LNCAP (cell line): ENCODE measurements around the gene KCP.

ENCODE experiments used
- TF ChIP-seq, protein P1 (sequence below): fragments of 450-650 bp; IDR thresholded peaks from 2 replicates; pipeline ENCODE4 v1.5.1; 2017; ENCODE audit warnings: mild to moderate bottlenecking

Gene KCP

DNA sequence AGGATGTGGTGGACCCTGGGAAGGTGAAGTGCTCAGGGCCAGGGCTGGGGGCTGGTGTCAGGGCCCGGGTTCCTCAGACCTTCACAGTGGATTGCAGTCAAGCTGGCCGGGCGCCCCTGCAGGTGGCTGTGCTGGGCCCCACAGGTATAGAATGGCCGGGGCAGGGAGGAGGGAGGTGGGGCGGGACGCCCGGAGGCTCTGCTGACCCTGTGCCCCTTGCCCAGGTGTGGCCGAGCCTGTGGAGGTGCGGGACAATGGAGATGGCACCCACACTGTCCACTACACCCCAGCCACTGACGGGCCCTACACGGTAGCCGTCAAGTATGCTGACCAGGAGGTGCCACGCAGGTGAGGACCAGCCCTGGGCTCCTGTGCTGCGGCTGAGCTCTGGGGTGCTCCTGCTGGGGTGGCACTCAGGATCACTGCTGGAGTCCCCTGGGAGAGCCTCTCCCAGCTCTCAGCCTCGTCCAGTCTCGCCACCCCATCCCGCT, 62.7 kb downstream of the KCP start:
- TF ChIP-seq, protein P1, sequence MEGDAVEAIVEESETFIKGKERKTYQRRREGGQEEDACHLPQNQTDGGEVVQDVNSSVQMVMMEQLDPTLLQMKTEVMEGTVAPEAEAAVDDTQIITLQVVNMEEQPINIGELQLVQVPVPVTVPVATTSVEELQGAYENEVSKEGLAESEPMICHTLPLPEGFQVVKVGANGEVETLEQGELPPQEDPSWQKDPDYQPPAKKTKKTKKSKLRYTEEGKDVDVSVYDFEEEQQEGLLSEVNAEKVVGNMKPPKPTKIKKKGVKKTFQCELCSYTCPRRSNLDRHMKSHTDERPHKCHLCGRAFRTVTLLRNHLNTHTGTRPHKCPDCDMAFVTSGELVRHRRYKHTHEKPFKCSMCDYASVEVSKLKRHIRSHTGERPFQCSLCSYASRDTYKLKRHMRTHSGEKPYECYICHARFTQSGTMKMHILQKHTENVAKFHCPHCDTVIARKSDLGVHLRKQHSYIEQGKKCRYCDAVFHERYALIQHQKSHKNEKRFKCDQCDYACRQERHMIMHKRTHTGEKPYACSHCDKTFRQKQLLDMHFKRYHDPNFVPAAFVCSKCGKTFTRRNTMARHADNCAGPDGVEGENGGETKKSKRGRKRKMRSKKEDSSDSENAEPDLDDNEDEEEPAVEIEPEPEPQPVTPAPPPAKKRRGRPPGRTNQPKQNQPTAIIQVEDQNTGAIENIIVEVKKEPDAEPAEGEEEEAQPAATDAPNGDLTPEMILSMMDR = no peak

DNA sequence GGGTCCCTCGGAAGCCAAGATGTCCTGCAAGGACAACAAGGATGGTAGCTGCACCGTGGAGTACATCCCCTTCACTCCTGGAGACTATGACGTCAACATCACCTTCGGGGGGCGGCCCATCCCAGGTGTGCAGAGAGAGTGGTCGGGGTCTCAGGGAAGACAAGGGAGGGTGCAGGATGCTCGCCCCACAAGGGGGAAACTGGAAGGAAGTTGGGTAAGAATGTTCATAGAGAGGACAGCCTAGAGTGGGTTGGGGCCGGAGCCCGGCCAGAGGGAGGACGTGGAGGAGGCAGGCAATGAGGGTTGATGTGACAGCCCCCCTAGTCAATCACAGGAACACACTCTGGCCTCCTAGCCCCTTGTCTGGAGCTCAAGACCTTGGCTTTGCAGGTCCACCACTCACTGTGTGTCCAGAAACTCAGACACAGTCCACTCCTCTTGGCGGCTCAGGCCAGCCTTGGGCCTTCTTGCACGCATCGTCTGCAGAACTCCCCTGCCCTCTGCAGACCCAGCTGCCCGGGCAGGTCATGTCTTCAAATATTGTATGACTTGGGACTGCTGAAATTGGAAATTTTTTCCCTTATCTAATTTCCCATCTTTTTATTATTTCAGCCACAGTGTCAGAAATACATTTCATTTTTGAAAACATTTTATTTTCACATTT, 63.6 kb downstream of the KCP start:
- TF ChIP-seq, protein P1 = no peak

DNA sequence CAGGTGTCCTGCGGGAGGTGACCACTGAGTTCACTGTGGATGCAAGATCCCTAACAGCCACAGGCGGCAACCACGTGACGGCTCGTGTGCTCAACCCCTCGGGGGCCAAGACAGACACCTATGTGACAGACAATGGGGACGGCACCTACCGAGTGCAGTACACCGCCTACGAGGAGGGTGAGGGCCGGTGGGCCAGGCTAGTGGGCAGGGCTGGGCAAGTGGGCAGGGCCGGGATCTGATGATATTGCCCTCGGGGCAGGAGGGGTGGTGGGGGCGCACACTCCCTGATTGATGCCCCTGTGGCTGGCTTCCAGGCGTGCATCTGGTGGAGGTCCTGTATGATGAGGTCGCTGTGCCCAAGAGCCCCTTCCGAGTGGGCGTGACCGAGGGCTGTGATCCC, 64.5 kb downstream of the KCP start:
- TF ChIP-seq, protein P1 = no peak

DNA sequence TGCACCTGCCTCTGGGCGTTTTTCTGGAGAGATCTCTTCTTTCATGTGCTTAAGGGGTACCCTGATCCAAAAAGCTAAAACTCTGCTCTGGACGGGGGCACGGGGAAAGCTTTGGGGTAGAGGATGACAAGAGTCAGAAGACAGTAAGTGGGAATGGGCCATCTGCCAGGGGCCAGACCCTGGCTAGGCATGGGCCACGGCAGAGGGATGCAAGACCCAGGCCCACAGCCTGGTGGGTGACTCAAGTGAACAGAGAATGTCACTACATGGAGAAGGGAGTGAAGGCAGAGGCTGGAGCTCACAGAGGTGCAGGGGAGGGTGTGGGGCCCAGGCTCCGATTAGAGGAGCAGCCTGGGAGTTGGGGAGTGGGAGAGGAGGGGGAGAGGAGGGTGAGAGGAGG, 65.0 kb downstream of the KCP start:
- TF ChIP-seq, protein P1 = no peak

DNA sequence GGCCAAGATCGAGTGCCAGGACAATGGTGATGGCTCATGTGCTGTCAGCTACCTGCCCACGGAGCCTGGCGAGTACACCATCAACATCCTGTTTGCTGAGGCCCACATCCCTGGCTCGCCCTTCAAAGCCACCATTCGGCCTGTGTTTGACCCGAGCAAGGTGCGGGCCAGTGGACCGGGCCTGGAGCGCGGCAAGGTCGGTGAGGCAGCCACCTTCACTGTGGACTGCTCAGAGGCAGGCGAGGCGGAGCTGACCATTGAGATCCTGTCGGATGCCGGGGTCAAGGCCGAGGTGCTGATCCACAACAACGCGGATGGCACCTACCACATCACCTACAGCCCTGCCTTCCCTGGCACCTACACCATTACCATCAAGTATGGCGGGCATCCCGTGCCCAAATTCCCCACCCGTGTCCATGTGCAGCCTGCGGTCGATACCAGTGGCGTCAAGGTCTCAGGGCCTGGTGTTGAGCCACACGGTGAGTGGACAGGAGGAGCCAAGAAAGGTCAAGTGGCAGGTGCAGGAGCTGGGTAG, 65.7 kb downstream of the KCP start:
- TF ChIP-seq, protein P1 = no peak

DNA sequence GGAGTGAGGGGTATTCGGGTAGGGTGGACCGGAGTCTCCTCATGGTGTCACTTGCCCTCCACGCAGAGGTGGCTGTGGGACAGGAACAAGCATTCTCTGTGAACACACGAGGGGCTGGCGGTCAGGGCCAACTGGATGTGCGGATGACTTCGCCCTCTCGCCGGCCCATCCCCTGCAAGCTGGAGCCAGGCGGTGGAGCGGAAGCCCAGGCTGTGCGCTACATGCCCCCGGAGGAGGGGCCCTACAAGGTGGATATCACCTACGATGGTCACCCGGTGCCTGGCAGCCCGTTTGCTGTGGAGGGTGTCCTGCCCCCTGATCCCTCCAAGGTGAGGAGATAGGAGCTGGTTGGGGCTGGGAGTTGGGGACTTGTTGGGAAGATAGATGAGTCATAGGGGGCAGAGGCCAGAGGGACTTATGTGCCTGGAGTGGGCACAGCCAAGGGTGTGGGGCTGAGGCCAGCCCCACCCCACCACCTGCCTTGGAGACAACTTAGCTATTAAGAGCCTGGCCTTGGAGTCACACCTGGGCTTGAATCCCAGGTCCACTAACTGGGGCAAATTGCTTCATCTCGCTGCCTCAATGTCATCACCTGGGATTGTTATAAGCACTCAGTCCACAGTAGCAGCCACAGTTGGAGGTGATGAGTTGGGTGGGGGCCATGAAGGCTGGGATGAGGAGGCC, 66.4 kb downstream of the KCP start:
- TF ChIP-seq, protein P1 = no peak

DNA sequence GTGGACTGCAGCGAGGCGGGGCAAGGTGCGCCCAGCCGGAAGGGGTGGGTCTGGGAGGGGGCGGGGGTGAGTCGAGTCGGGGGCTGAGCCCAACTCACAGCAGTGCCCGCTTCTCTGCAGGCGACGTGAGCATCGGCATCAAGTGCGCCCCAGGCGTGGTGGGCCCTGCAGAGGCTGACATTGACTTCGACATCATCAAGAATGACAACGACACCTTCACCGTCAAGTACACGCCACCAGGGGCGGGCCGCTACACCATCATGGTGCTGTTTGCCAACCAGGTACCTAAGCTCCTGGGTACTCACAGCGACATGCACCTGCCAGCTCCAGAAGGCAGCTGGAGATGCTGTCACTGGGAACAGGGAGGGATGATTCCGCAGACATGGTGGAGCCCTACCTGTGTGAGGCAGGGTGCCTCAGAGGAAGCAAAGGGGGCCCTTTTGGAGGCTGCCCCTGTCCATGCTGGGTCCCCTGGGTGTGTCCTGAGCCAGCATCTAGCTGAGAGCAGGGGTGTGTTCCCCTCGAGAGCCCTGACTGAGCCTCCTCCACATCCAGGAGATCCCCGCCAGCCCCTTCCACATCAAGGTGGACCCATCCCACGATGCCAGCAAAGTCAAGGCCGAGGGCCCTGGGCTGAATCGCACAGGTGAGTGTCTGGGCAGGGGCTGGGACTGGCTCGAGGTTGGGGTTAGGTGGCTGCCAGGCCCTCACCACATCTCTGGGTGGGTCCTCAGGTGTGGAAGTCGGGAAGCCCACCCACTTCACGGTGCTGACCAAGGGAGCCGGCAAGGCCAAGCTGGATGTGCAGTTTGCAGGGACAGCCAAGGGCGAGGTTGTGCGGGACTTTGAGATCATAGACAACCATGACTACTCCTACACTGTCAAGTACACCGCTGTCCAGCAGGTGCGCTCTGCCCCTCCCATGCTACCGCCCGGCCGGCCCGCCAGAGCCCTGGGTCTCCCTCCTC, 67.6 kb downstream of the KCP start:
- TF ChIP-seq, protein P1 = no peak
